Adipocyte (in vitro differentiated cells): Measurements from ENCODE around the gene STEAP3.

Source experiments
- DNase-seq: peaks from one replicate; pipeline ENCODE4 v3.0.0-alpha.2; 2015; ENCODE audit warnings: low read depth
- H3K27me3 ChIP-seq: replicated peaks from 2 replicates; pipeline ENCODE4 v1.7.0; 2013; ENCODE audit warnings: mild to moderate bottlenecking, low read length, moderate library complexity; ENCODE audit not compliant: control insufficient read depth, insufficient read depth
- H3K36me3 ChIP-seq: 2 replicates; pipeline ENCODE4 v1.7.0; 2013; ENCODE audit warnings: low read length, mild to moderate bottlenecking, moderate library complexity; ENCODE audit not compliant: control insufficient read depth, insufficient read depth, severe bottlenecking
- H3K4me1 ChIP-seq: 2 replicates; pipeline ENCODE4 v1.7.0; 2013; ENCODE audit warnings: mild to moderate bottlenecking, low read length, moderate library complexity; ENCODE audit not compliant: control insufficient read depth, insufficient read depth
- H3K4me3 ChIP-seq: 2 replicates; pipeline ENCODE4 v1.7.0; 2013; ENCODE audit warnings: mild to moderate bottlenecking, low read length, moderate library complexity
- H3K9ac ChIP-seq: 2 replicates; pipeline ENCODE4 v1.7.0; 2013; ENCODE audit warnings: mild to moderate bottlenecking, low read length, moderate library complexity
- H3K9me3 ChIP-seq: 2 replicates; pipeline ENCODE4 v1.7.0; 2013; ENCODE audit warnings: mild to moderate bottlenecking, low read length, moderate library complexity; ENCODE audit not compliant: control insufficient read depth

STEAP3 gene

GRCh38 chr2:119242276-119243119 is 18.9 kb downstream of the STEAP3 start:
- H3K9me3 ChIP-seq, result peaks cover 11% of the 10 kb centered on the region
- DNase-seq, result no peak
- peaks cover 10% of the 10 kb centered on the region for H3K36me3 ChIP-seq
- H3K27me3 ChIP-seq, result no peaks in the 10 kb centered on the region
- no peak overlapping the region for H3K4me3 ChIP-seq
- H3K4me1 ChIP-seq, result peaks cover 12% of the 10 kb centered on the region
- H3K9ac ChIP-seq, result no peak overlapping the region

GRCh38 chr2:119243621-119244020 is 20.0 kb downstream of the STEAP3 start:
- DNase-seq, result no peak
- Histone ChIP-seq H3K36me3 (peaks cover 12% of the 10 kb centered on the region), H3K27me3 (no peaks in the 10 kb centered on the region), H3K4me1 (peaks cover 12% of the 10 kb centered on the region), H3K9ac (no peak overlapping the region), H3K9me3 (peaks cover 11% of the 10 kb centered on the region), H3K4me3 (no peak overlapping the region)

GRCh38 chr2:119245076-119245840 is 21.6 kb downstream of the STEAP3 start:
- H3K36me3 ChIP-seq, result peaks cover 12% of the 10 kb centered on the region
- no peak overlapping the region for H3K9ac ChIP-seq
- H3K4me1 ChIP-seq, result peaks cover 7% of the 10 kb centered on the region
- H3K9me3 ChIP-seq, result peaks cover 11% of the 10 kb centered on the region
- no peaks in the 10 kb centered on the region for H3K27me3 ChIP-seq
- H3K4me3 ChIP-seq, result no peak overlapping the region
- DNase-seq, result no peak

GRCh38 chr2:119245841-119246230 is 22.2 kb downstream of the STEAP3 start:
- Histone ChIP-seq H3K36me3 (peaks cover 12% of the 10 kb centered on the region), H3K4me1 (peaks cover 2% of the 10 kb centered on the region), H3K27me3 (no peaks in the 10 kb centered on the region), H3K4me3 (no peak overlapping the region), H3K9me3 (peaks cover 11% of the 10 kb centered on the region), H3K9ac (no peak overlapping the region)
- DNase-seq, result no peak

GRCh38 chr2:119246884-119247843 is 23.5 kb downstream of the STEAP3 start:
- H3K36me3 ChIP-seq, result peaks cover 12% of the 10 kb centered on the region
- no peak overlapping the region for H3K4me3 ChIP-seq
- peaks cover 4% of the 10 kb centered on the region for H3K4me1 ChIP-seq
- peaks cover 11% of the 10 kb centered on the region for H3K9me3 ChIP-seq
- H3K27me3 ChIP-seq, result no peaks in the 10 kb centered on the region
- no peak for DNase-seq
- H3K9ac ChIP-seq, result no peak overlapping the region

- no peak for DNase-seq
- no peaks in the 10 kb centered on the region for H3K27me3 ChIP-seq
- no peak overlapping the region for H3K9ac ChIP-seq
- peaks cover 11% of the 10 kb centered on the region for H3K4me1 ChIP-seq
- no peak overlapping the region for H3K4me3 ChIP-seq
- H3K9me3 ChIP-seq, result peaks cover 11% of the 10 kb centered on the region
- peaks cover 12% of the 10 kb centered on the region for H3K36me3 ChIP-seq
Measured at GRCh38 chr2:119247844-119248271, 24.2 kb downstream of the STEAP3 start.

GRCh38 chr2:119248311-119248710 is 24.7 kb downstream of the STEAP3 start:
- Histone ChIP-seq H3K27me3 (no peaks in the 10 kb centered on the region), H3K4me3 (no peak overlapping the region), H3K9me3 (peaks cover 11% of the 10 kb centered on the region), H3K9ac (no peak overlapping the region), H3K4me1 (peaks cover 15% of the 10 kb centered on the region), H3K36me3 (peaks cover 12% of the 10 kb centered on the region)
- peak; percentile 35 for DNase-seq

- H3K36me3 ChIP-seq, result peaks cover 12% of the 10 kb centered on the region
- H3K4me3 ChIP-seq, result no peak overlapping the region
- DNase-seq, result no peak
- peaks cover 11% of the 10 kb centered on the region for H3K9me3 ChIP-seq
- H3K4me1 ChIP-seq, result peaks cover 20% of the 10 kb centered on the region
- H3K9ac ChIP-seq, result no peak overlapping the region
- no peaks in the 10 kb centered on the region for H3K27me3 ChIP-seq
Measured at GRCh38 chr2:119248751-119249150, 25.1 kb downstream of the STEAP3 start.

- no peak for DNase-seq
- no peak overlapping the region for H3K4me3 ChIP-seq
Measured at GRCh38 chr2:119249311-119249710, 25.7 kb downstream of the STEAP3 start.

GRCh38 chr2:119249855-119250717 is 26.5 kb downstream of the STEAP3 start:
- peaks cover 21% of the 10 kb centered on the region for H3K4me1 ChIP-seq
- no peak for DNase-seq

More at GRCh38 chr2:119249311-119249710, 25.7 kb downstream of the STEAP3 start:
- Histone ChIP-seq H3K36me3 (peaks cover 12% of the 10 kb centered on the region), H3K27me3 (no peaks in the 10 kb centered on the region), H3K9ac (no peak overlapping the region), H3K4me1 (peaks cover 21% of the 10 kb centered on the region), H3K9me3 (peaks cover 11% of the 10 kb centered on the region)

More at GRCh38 chr2:119249855-119250717, 26.5 kb downstream of the STEAP3 start:
- Histone ChIP-seq H3K9me3 (peaks cover 11% of the 10 kb centered on the region), H3K27me3 (no peaks in the 10 kb centered on the region), H3K9ac (no peak overlapping the region), H3K4me3 (no peak overlapping the region), H3K36me3 (peaks cover 12% of the 10 kb centered on the region)
